C4-2B (cell line): ENCODE results near the gene ERC1.

ENCODE experiments used
- H3K27ac ChIP-seq: fragments of 450-650 bp; 2 replicates; pipeline ENCODE4 v1.5.1; 2017
- ZFX ChIP-seq: fragments of 450-650 bp; IDR thresholded peaks from 2 replicates; pipeline ENCODE4 v1.6.1; 2017
- TF ChIP-seq, protein P1 (sequence below): fragments of 450-650 bp; conservative IDR thresholded peaks from 2 replicates; pipeline ENCODE4 v1.5.1; 2017; ENCODE audit warnings: mild to moderate bottlenecking

The ERC1 gene

DNA sequence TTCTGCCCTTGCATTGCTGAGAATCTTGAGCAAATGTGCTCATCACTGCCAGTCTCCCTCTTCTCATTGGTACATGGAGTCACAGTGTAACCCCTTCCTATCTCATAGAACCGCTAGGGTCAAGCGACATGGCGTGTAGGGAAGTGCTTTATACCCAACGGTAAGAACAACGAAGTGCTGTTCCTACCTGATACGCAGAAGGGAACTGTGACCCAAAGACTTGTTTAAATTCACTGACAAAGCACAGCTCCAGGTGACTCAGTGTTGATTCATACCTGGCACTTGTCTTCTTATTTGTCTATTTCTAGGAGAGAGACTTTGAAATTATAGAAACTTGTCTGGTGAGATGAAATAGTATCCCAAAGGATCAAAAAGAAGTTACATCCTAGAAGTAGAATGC, 549.7 kb downstream of the ERC1 start:
- H3K27ac ChIP-seq: no peak overlapping the region
- TF ChIP-seq, protein P1, sequence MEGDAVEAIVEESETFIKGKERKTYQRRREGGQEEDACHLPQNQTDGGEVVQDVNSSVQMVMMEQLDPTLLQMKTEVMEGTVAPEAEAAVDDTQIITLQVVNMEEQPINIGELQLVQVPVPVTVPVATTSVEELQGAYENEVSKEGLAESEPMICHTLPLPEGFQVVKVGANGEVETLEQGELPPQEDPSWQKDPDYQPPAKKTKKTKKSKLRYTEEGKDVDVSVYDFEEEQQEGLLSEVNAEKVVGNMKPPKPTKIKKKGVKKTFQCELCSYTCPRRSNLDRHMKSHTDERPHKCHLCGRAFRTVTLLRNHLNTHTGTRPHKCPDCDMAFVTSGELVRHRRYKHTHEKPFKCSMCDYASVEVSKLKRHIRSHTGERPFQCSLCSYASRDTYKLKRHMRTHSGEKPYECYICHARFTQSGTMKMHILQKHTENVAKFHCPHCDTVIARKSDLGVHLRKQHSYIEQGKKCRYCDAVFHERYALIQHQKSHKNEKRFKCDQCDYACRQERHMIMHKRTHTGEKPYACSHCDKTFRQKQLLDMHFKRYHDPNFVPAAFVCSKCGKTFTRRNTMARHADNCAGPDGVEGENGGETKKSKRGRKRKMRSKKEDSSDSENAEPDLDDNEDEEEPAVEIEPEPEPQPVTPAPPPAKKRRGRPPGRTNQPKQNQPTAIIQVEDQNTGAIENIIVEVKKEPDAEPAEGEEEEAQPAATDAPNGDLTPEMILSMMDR: no peak
- no peak for TF ChIP-seq ZFX

DNA sequence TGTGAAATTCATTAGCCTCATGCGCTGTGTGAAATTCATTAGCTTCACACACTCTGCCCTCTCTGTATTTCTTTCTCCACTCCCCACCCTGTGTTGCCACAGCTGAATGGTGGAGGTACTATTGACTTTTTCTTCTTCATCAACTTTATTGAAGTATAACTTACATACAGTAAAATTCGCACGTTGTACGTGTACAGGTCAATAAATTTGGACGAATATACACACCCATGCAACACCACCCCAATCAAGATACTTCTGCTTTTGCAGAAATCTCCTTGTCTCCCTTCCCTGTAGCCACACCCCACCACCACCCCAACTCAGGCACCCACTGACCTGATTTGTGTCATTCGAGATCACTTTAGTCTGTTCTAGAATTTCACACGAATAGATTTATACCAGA, 551.6 kb downstream of the ERC1 start:
- no peak for TF ChIP-seq ZFX
- TF ChIP-seq, protein P1: no peak
- H3K27ac ChIP-seq: no peak overlapping the region

- TF ChIP-seq, protein P1: peak; percentile 53
- TF ChIP-seq ZFX: no peak
- H3K27ac ChIP-seq: no peak overlapping the region
Observed at GRCh38 chr12:1544996-1545700, 554.1 kb downstream of the ERC1 start.
